Measurements from ENCODE around the gene MRFAP1. TPM values are rescaled to one million over a fixed set of nuclear protein-coding genes. Genes with fewer than 3 reads are reported as not detected.

Gene MRFAP1
- total and polyA plus RNA-seq, 2 experiments from 2014 or later: 221 to 256 TPM

DNA sequence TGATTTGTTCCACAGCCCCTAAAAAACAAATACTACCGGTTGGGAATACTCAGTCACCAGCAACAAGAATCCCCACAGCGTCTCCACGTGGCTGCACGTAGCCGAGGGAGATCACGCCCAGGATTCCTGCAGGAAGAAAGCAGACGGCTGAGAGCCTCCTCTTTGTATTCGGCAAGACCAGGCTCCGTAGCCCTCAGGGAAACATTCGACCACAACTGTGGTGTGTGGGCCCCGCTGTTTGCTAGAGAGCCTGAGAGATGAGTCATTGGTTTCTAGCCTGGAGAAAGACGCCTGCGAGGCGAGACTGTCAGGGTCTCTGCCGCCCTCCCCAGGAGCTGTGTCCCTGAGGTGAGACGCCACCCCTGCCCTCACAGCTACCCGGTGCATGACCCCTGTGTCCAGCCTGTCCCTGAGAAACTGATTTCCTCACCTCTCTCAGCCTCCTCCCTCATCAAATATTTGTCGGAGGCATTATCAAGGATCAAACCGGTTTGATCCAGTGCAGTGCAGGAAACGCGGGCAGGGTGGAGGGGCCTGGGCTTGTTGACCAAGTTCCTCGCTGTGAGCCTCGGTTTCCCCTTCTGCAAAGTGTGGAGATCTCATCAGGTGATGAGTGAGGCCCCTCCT, 48.5 kb downstream of the MRFAP1 start:
- H3K36me3 ChIP-seq (replicated peaks; ENCODE audit: insufficient read depth, low read depth): no peaks in the 10 kb centered on the region
- H3K27me3 ChIP-seq: no peaks in the 10 kb centered on the region
- no peaks in the 10 kb centered on the region for H3K9me3 ChIP-seq (ENCODE audit: low read depth)
- no peaks in the 10 kb centered on the region for H3K9me2 ChIP-seq (replicated peaks; ENCODE audit: insufficient read depth)
- H3K4me1 ChIP-seq (ENCODE audit: insufficient read depth): peaks cover 44% of the 10 kb centered on the region
- no peak for TF ChIP-seq EZH2phosphoT487 (IDR thresholded peaks at IDR 0.05; ENCODE audit: low read depth, severe bottlenecking, unreplicated experiment)
- TF ChIP-seq, protein P1, sequence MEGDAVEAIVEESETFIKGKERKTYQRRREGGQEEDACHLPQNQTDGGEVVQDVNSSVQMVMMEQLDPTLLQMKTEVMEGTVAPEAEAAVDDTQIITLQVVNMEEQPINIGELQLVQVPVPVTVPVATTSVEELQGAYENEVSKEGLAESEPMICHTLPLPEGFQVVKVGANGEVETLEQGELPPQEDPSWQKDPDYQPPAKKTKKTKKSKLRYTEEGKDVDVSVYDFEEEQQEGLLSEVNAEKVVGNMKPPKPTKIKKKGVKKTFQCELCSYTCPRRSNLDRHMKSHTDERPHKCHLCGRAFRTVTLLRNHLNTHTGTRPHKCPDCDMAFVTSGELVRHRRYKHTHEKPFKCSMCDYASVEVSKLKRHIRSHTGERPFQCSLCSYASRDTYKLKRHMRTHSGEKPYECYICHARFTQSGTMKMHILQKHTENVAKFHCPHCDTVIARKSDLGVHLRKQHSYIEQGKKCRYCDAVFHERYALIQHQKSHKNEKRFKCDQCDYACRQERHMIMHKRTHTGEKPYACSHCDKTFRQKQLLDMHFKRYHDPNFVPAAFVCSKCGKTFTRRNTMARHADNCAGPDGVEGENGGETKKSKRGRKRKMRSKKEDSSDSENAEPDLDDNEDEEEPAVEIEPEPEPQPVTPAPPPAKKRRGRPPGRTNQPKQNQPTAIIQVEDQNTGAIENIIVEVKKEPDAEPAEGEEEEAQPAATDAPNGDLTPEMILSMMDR (IDR thresholded peaks at IDR 0.05; ENCODE audit: poor library complexity): peak; percentile 19
- TF ChIP-seq EZH2 (IDR thresholded peaks at IDR 0.05; ENCODE audit: borderline replicate concordance): no peak
- WGBS (ENCODE audit: low lambda C conversion rate, missing lambda C conversion rate): 13% methylated on average over 23 of the region's 23 CpGs
- peak overlapping the region; percentile 10 for H2AFZ ChIP-seq
- peak overlapping the region; percentile 63 for H3K4me2 ChIP-seq
- peak; percentile 90 for DNase-seq (ENCODE audit: low spot score)
- H3K79me2 ChIP-seq: peaks cover 14% of the 10 kb centered on the region
- no peak overlapping the region for H3K4me3 ChIP-seq
- peak overlapping the region; percentile 94 for H3K27ac ChIP-seq
- H4K20me1 ChIP-seq (ENCODE audit: insufficient read depth, poor library complexity, severe bottlenecking): no peaks in the 10 kb centered on the region

DNA sequence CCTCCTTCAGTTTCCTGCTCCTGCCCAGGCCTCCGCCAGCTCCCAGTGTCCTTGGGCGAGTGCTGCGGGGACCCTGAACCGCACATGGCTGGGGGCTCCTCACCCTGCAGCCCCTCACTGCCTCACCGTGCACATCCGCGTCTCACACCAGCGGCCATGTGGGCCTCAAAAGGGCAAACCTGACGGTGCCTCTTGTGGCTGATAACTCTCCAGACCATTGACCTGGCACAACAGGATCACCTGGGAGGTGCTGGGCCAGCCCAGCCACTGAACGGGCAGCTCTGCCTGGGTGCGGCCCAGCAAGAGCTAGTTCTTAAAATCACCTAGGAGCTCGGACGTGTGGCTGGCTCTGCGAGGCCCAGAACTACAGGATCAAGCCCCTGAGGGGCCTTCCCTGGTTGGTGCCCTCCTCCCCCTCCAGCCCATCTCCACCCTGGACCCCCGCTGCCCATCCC, 49.0 kb downstream of the MRFAP1 start:
- Histone ChIP-seq H4K20me1 (ENCODE audit: insufficient read depth, poor library complexity, severe bottlenecking) (no peaks in the 10 kb centered on the region), H3K36me3 (replicated peaks; ENCODE audit: insufficient read depth, low read depth) (no peaks in the 10 kb centered on the region), H3K4me2 (peak overlapping the region; percentile 63), H3K79me2 (peaks cover 18% of the 10 kb centered on the region), H3K27ac (peak overlapping the region; percentile 94), H3K27me3 (no peaks in the 10 kb centered on the region), H2AFZ (peak overlapping the region; percentile 10), H3K4me3 (no peak overlapping the region), H3K4me1 (ENCODE audit: insufficient read depth) (peaks cover 44% of the 10 kb centered on the region), H3K9me3 (ENCODE audit: low read depth) (no peaks in the 10 kb centered on the region), H3K9me2 (replicated peaks; ENCODE audit: insufficient read depth) (no peaks in the 10 kb centered on the region)
- peak; percentile 31 for DNase-seq (ENCODE audit: low spot score)
- 71% methylated on average over 13 of the region's 15 CpGs for WGBS (ENCODE audit: low lambda C conversion rate, missing lambda C conversion rate)
- TF ChIP-seq EZH2phosphoT487 (IDR thresholded peaks at IDR 0.05; ENCODE audit: low read depth, severe bottlenecking, unreplicated experiment) (no peak), EZH2 (IDR thresholded peaks at IDR 0.05; ENCODE audit: borderline replicate concordance) (no peak)
- TF ChIP-seq, protein P1 (IDR thresholded peaks at IDR 0.05; ENCODE audit: poor library complexity): no peak

Other genes with a start within 250 kb of the MRFAP1 start
- gene PPP2R2C, start 168.1 kb upstream of the MRFAP1 start, total RNA-seq: 0.48 and 0.67 TPM in 2 replicates
- 0.22 and 0.35 TPM in 2 replicates for gene PPP2R2C, start 168.1 kb upstream of the MRFAP1 start, polyA plus RNA-seq
- gene MAN2B2, start 65.5 kb upstream of the MRFAP1 start, total RNA-seq: 21.1 and 22.2 TPM in 2 replicates
- gene MAN2B2, start 65.5 kb upstream of the MRFAP1 start, polyA plus RNA-seq: 21.4 and 24.0 TPM in 2 replicates
- gene S100P, start 53.2 kb downstream of the MRFAP1 start, total RNA-seq: 9.2 and 36.6 TPM in 2 replicates
- gene S100P, start 53.2 kb downstream of the MRFAP1 start, polyA plus RNA-seq: 51.6 and 99.1 TPM in 2 replicates
- gene MRFAP1L1, start 69.2 kb downstream of the MRFAP1 start, total RNA-seq: 84.9 and 86.4 TPM in 2 replicates
- 55.1 and 60.8 TPM in 2 replicates for gene MRFAP1L1, start 69.2 kb downstream of the MRFAP1 start, polyA plus RNA-seq
- 29.4 and 33.3 TPM in 2 replicates for gene BLOC1S4, start 75.5 kb downstream of the MRFAP1 start, total RNA-seq
- 50.1 and 60.0 TPM in 2 replicates for gene BLOC1S4, start 75.5 kb downstream of the MRFAP1 start, polyA plus RNA-seq
- gene KIAA0232, start 142.0 kb downstream of the MRFAP1 start, total RNA-seq: 34.3 and 38.4 TPM in 2 replicates
- 11.3 TPM in 2 replicates for gene KIAA0232, start 142.0 kb downstream of the MRFAP1 start, polyA plus RNA-seq